Stimulated activated CD4-positive, alpha-beta T cell treated with anti-CD3 and anti-CD28 coated beads, TNF-alpha, amount 100 ng/mL, for 24 hours (primary cell): ENCODE data around the gene FAM24B.
A peak's percentile ranks its signal among the peaks of the same experiment; 100 is the strongest.
"Not testable (repeated sequence)": the region's sequence is repeated elsewhere in the genome, so short reads cannot be mapped to it uniquely, and the experiment has no call there.

Source experiments
- DNase-seq, 3 experiments: peaks; one replicate each; pipeline ENCODE4 v3.0.0-alpha.2; 2020; ENCODE audit warnings: low read depth in 3 of 3

The FAM24B gene, protein sequence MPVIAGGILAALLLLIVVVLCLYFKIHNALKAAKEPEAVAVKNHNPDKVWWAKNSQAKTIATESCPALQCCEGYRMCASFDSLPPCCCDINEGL

GRCh38 chr10:122879339-122880273 is at the start of gene FAM24B:
Gene FAM24B, minus strand, starts transcription at chr10:122879581. Its CDS starts 29,066 bp downstream, at chr10:122850515.
- peak; percentile 89 to 94 (median 92) for DNase-seq

DNA sequence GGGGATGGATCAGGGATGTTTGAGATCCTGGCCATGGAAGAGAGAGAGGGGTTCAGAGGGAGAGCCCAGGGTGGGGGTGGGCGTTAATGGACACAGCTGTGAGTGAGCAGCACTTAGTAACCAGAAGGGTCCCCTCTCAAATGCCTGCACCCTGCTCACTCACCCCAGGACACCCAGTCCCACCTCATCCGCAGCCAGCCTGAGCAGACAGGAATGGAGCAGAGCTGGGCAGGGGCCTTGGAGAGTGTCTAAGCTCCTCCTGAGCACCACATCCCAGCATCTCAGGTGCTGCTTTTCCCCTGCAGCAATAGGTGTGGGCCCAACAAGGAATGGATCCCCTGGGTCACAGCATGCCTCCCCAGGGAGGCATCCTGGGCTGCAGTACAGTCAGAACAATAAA is 36.3 kb upstream of the FAM24B start:
- DNase-seq = no peak

GRCh38 chr10:122911889-122912484 is 32.6 kb upstream of the FAM24B start:
- peak in 1 of 3 experiments; percentile 35 for DNase-seq

- DNase-seq = no peak
Observed at GRCh38 chr10:122910310-122910709, 30.9 kb upstream of the FAM24B start, which contains the start of gene FAM24A. Gene FAM24A, plus strand, starts transcription at chr10:122910610. Its CDS starts 1,025 bp downstream, at chr10:122911635.

DNA sequence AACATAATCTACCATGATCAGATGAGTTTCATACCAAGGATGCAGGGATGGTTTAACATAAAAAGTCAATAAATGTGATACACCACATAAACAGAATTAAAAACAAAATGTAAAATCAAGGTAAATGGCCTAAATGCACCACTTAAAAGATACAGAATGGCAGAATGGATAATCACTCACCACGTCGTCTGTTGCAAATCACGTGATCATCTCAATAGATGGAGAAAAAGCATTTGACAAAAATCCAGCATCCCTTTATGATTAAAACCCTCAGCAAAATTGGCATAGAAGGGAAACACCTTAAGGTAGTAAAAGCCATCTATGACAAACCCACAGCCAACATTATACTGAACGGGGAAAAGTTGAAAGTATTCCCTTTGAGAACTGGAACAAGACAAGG is 24.5 kb upstream of the FAM24B start:
- not testable (repeated sequence) for DNase-seq

GRCh38 chr10:122894261-122894944 is 15.0 kb upstream of the FAM24B start:
- DNase-seq = no peak

DNA sequence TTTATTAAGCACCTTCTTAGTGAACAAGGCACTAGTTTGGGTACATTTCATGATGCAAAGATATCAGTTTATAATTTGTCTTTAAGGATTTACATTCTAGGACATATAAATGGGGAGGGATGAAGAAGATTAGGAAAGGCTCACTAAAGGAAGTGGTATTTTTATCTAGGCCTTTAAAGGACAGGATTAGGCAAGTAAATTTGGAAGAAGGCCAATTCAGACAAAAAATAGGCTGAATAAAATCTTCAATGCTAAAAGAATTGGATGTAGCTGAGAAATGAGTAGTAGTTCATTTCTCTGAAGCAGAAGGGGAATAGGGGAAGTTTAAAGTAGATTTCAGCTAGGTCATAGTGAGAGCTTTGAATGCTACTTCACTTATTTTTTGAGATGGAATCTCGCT is 4.8 kb upstream of the FAM24B start:
- DNase-seq = no peak

- DNase-seq = no peak
Observed at GRCh38 chr10:122882766-122883165, 3.4 kb upstream of the FAM24B start.

- no peak for DNase-seq
Observed at GRCh38 chr10:122878799-122879338, 512 bp downstream of the FAM24B start.

DNA sequence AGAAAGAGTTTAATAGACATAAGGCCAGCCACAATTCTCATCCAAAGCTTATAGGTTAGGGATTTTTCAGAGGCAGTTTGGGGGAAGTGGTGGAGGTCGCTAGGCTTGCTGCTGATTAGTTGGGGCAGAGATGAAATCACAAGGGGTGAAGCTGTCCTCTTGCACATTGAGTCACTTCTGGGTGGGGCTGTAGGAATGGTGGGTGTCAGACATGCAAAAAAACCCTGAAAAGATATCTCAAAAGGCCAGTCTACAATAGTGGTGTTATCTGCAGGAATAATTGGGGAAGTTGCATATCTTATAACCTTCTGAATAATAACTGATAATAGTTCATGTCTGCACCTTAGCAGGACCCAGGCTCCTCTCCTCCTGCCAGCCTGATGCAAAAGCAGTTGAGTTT is 2.1 kb downstream of the FAM24B start:
- DNase-seq = no peak

DNA sequence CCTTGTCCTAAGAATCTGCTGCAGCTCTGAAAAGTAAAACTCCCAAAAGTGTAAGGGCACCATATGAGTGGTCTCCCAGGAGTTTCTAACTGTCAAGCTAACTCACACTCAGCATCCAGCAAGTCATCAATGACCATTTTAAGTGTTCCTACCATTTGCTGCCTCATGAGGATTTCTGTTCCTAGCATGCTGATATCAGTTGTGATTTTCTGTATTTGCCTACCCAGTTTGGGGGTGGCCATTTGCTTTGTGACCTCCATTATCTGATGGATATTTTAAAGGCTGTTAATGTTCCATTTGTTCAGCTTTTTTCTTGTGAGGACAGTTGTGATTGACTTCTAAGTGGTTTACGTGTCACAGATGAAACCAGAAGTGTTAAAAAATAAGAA is 2.9 kb downstream of the FAM24B start:
- no peak for DNase-seq

DNA sequence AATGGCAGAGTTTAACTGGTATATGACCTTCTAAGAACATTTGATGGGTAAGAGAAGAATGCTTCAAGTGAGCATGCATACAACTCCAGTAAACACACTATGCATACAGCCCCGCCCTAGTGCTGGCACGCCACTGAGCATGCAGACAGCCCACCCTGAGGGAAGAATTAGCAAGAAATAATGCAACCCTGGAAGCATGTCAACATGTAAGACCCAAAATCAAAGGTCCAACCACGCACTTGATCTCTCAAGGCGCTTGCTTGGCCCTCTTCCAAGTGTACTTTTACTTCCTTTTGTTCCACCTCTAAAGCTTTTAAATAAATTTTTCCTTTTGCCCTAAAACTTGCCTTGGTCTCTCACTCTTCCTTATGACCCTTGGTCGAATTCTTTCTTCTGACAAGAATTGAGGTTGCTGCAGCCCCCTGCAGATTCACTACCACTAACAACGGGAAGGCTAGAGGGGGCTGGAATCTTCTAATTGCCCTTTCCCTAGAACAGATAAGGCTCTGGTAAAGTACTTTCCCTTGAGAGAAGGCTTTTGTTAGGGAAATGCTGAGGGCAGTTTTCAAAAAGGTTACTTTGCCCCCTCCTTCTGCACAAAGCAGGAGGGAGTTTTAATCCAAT is 3.4 kb downstream of the FAM24B start:
- DNase-seq = no peak

DNA sequence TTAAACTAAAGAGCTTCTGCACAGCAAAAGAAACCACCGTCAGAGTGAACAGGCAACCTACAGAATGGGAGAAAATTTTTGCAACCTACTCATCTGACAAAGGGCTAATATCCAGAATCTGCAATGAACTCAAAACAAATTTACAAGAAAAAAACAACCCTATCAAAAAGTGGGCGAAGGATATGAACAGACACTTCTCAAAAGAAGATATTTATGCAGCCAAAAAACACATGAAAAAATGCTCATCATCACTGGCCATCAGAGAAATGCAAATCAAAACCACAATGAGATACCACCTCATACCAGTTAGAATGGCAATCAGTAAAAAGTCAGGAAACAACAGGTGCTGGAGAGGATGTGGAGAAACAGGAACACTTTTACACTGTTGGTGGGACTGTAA is 7.4 kb downstream of the FAM24B start:
- not testable (repeated sequence) for DNase-seq

DNA sequence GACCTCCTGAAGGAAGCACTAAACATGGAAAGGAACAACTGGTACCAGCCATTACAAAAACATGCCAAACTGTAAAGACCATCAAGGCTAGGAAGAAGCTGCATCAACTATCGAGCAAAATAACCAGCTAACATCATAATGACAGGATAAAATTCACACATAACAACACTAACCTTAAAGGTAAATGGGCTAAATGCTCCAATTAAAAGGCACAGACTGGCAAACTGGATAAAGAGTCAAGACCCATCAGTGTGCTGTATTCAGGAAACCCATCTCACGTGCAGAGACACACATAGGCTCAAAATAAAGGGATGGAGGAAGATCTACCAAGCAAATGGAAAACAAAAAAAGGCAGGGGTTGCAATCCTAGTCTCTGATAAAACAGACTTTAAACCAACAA is 10.6 kb downstream of the FAM24B start:
- DNase-seq = not testable (repeated sequence)

DNA sequence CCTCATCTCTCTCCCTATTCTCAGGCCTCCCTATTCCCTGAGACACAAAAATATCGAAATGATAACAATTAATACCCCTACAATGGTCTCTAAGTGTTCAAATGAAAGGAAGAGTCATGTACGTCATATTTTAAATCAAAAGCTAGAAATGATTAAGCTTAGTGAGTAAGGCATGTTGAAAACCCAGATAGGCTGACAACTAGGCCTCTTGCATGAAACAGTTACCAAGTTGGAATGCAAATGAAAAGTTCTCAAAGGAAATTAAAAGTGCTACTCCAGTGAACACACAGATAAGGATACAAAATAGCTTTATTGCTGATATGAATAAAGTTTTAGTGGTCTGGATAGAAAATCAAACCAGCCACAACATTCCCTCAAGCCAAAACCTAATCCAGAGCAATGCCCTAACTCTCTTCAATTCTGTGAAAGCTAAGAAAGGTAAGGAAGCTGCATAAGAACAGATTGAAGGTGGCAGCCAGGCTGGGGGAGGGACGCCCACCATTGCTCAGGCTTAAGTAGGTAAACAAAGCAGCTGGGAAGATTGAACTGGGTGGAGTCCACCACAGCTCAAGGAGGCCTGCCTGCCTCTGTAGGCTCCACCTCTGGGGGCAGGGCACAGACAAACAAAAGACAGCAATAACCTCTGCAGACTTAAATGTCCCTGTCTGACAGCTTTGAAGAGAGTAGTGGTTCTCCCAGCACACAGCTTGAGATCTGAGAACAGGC is 12.5 kb downstream of the FAM24B start:
- DNase-seq = not testable (repeated sequence)

GRCh38 chr10:122864901-122865300 is 14.5 kb downstream of the FAM24B start:
- no peak for DNase-seq

DNA sequence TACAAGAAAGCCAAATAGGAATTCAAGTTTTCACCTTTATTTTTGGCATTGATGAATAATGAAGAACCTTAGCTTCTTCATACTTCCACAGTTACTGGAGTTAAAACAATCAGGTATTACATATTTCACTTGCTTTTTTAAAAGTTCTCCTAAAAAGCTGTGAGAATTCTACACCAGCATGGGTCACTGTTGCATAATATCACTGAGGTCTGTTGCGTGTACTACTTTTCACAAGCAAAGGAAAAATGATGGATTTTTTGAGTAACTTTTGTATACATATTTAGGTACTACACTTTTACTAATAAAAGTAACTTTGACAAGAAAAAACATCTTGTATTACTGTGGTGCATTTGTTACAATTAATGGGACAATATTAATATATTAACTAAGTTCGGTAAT is 15.2 kb downstream of the FAM24B start:
- DNase-seq = no peak

DNA sequence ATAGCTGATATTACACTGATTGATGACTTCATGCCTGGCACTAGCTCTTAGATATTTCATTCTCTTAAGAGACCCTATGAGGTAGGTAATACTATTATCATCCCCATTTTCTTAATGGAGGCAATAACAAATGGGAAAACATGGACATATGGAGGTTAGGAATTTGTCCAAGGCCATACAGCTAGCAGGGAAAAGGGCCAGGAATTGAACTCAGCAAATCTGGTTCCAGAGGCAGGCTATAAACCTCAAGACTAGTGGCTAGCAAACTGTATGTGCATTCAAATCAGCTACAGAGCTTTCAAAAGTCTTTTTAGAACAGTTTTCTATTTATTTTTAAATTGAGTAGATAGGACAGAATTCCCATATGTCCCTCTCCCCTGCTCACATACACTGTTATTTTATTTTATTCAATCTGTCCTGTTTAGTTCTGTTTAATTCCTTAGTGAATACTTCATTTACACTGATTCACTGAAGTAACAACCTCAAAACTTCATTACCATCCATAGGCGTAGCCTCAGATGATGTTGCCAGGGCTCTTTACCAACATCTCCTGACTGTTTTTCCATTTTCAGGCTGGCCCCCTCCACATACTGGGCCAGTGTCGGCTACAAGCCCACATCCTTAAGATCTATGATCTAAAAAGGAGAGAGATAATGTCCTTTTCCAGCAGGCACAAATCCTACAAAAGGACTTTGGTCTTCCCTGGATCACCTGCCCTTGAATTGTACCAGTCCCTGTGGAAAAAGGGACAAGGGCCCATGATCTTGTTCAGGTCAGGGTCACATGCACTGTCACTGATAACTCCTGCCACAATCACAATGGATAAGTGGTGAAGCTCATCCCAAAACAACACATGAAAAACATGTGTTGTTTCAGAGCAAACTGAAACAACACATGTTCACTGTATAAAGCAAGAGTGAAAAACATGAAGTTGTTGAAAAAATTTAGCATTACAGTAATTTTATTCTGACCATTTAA is 15.9 kb downstream of the FAM24B start:
- no peak for DNase-seq

- no peak for DNase-seq
Observed at GRCh38 chr10:122861711-122862161, 17.6 kb downstream of the FAM24B start.
